Measurements from ENCODE around the gene BMF.
A peak's percentile ranks its signal among the peaks of the same experiment; 100 is the strongest.

The BMF gene

GRCh38 chr15:40114218-40114617 lies 5.5 kb upstream of the BMF start:
- H3K4me3 ChIP-seq (ENCODE audit: insufficient read depth, low read depth, low read length) = no peak overlapping the region
- peaks cover 37% of the 10 kb centered on the region for H3K4me1 ChIP-seq (ENCODE audit: control insufficient read depth, insufficient read depth, low read length)
- WGBS, 2 experiments = 93 to 95% methylated on average over 2 of the region's 2 CpGs
- no peaks in the 10 kb centered on the region for H3K27me3 ChIP-seq (ENCODE audit: control insufficient read depth, insufficient read depth, low read length, poor library complexity, severe bottlenecking)
- no peaks in the 10 kb centered on the region for H3K9me3 ChIP-seq (ENCODE audit: control insufficient read depth, low read length)
- no peaks in the 10 kb centered on the region for H3K36me3 ChIP-seq (ENCODE audit: control insufficient read depth, insufficient read depth, low read length)
- no peak overlapping the region for H3K27ac ChIP-seq (ENCODE audit: insufficient read depth, low read depth, low read length, poor library complexity, severe bottlenecking)

DNA sequence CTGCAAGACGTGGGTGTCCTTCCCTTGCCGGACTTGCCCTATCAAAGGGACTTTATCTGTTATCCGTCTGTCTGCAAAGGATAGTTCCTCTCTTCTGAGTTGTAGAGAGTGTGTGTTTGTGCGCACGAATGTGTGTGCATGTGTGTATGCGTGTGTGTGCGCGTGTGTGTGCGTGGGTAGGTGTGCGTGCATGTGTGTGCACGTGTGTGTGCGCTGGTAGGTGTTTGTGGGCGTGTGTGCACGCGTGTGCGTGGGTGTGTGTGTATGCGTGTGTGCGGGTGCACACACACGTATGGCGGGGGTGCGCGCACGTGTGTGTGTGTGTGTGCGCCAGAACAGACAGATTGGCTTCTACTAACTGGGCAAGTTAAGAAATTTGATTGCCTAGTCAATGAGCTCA lies 4.1 kb upstream of the BMF start:
- Histone ChIP-seq H3K4me3 (ENCODE audit: insufficient read depth, low read depth, low read length) (no peak overlapping the region), H3K4me1 (ENCODE audit: control insufficient read depth, insufficient read depth, low read length) (peaks cover 39% of the 10 kb centered on the region), H3K36me3 (ENCODE audit: control insufficient read depth, insufficient read depth, low read length) (no peaks in the 10 kb centered on the region), H3K27ac (ENCODE audit: insufficient read depth, low read depth, low read length, poor library complexity, severe bottlenecking) (peak overlapping the region; percentile 78), H3K9me3 (ENCODE audit: control insufficient read depth, low read length) (no peaks in the 10 kb centered on the region), H3K27me3 (ENCODE audit: control insufficient read depth, insufficient read depth, low read length, poor library complexity, severe bottlenecking) (no peaks in the 10 kb centered on the region)
- WGBS, 2 experiments = 86 to 87% methylated on average over 24 of the region's 24 CpGs

DNA sequence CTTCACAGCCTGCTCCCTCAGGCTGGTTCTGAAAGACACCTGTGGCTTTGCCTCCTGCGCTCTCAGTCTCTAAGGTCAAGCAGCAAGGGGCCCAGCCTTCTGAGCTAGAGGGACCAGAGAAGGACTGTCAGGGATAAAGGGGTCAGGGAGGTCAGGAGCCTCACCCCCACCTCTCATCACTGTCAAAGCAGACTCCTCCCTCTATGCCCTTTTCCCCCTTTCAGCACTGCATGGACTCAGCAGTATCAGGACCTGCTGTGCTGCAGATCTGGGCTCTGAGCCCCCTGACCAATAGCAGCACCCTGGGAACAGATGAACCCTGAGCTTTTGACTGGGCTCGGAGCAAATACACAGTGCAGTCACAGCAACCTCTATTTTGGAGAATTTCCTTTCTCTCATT lies 3.2 kb upstream of the BMF start:
- Histone ChIP-seq H3K27ac (ENCODE audit: insufficient read depth, low read depth, low read length, poor library complexity, severe bottlenecking) (peak overlapping the region; percentile 78), H3K4me1 (ENCODE audit: control insufficient read depth, insufficient read depth, low read length) (peaks cover 48% of the 10 kb centered on the region), H3K27me3 (ENCODE audit: control insufficient read depth, insufficient read depth, low read length, poor library complexity, severe bottlenecking) (no peaks in the 10 kb centered on the region), H3K36me3 (ENCODE audit: control insufficient read depth, insufficient read depth, low read length) (no peaks in the 10 kb centered on the region), H3K4me3 (ENCODE audit: insufficient read depth, low read depth, low read length) (peak overlapping the region; percentile 17), H3K9me3 (ENCODE audit: control insufficient read depth, low read length) (no peaks in the 10 kb centered on the region)
- WGBS, 2 experiments = 0 to 2% methylated on average over 2 of the region's 2 CpGs

DNA sequence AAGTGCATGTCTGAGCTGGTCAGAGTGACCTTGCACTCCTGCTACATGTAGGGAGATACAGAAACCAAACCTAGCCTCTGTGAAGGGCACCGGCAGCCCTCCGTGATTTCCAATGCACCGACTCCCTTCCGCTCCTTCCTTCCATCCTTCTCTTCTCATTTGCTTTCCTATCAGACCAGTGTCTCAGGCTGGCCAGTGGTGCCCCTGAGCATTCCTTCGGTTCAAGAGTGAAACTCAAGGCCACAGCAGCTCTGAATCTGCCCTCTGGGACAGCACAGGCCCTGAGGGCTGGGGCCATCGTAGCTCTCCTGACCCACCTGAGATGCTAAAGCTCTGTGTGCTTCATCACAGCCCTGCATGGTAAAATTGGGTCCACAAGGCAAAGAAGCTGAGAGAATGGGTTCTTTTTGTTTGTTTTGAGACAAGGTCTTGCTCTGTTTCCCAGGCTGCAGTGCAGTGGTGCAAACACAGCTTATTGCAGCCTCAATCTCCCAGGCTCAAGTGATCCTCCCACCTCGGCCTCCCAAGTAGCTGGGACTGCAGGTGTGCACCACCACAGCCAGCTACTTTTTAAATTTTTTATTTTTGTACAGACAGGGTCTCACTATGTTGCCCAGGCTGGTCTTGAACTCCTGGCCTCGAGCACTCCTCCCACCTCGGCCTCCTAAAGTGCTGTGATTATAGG lies 2.3 kb upstream of the BMF start:
- no peak overlapping the region for H3K27ac ChIP-seq (ENCODE audit: insufficient read depth, low read depth, low read length, poor library complexity, severe bottlenecking)
- no peaks in the 10 kb centered on the region for H3K9me3 ChIP-seq (ENCODE audit: control insufficient read depth, low read length)
- no peaks in the 10 kb centered on the region for H3K27me3 ChIP-seq (ENCODE audit: control insufficient read depth, insufficient read depth, low read length, poor library complexity, severe bottlenecking)
- WGBS, 2 experiments = 86 to 89% methylated on average over 9 of the region's 9 CpGs
- H3K36me3 ChIP-seq (ENCODE audit: control insufficient read depth, insufficient read depth, low read length) = no peaks in the 10 kb centered on the region
- H3K4me3 ChIP-seq (ENCODE audit: insufficient read depth, low read depth, low read length) = no peak overlapping the region
- peaks cover 56% of the 10 kb centered on the region for H3K4me1 ChIP-seq (ENCODE audit: control insufficient read depth, insufficient read depth, low read length)

GRCh38 chr15:40108061-40108854 lies 421 bp downstream of the BMF start:
- peaks cover 69% of the 10 kb centered on the region for H3K4me1 ChIP-seq (ENCODE audit: control insufficient read depth, insufficient read depth, low read length)
- H3K27ac ChIP-seq (ENCODE audit: insufficient read depth, low read depth, low read length, poor library complexity, severe bottlenecking) = no peak overlapping the region
- H3K27me3 ChIP-seq (ENCODE audit: control insufficient read depth, insufficient read depth, low read length, poor library complexity, severe bottlenecking) = no peaks in the 10 kb centered on the region
- WGBS, 2 experiments = 0 to 1% methylated on average over 47 of the region's 47 CpGs
- no peaks in the 10 kb centered on the region for H3K9me3 ChIP-seq (ENCODE audit: control insufficient read depth, low read length)
- peak overlapping the region; percentile 86 for H3K4me3 ChIP-seq (ENCODE audit: insufficient read depth, low read depth, low read length)
- H3K36me3 ChIP-seq (ENCODE audit: control insufficient read depth, insufficient read depth, low read length) = peaks cover 4% of the 10 kb centered on the region

GRCh38 chr15:40106203-40107161 lies 2.2 kb downstream of the BMF start:
- peak overlapping the region; percentile 86 for H3K4me3 ChIP-seq (ENCODE audit: insufficient read depth, low read depth, low read length)
- peaks cover 12% of the 10 kb centered on the region for H3K36me3 ChIP-seq (ENCODE audit: control insufficient read depth, insufficient read depth, low read length)
- H3K9me3 ChIP-seq (ENCODE audit: control insufficient read depth, low read length) = no peaks in the 10 kb centered on the region
- 32 to 36% methylated on average over 8 of the region's 8 CpGs for WGBS, 2 experiments
- H3K27ac ChIP-seq (ENCODE audit: insufficient read depth, low read depth, low read length, poor library complexity, severe bottlenecking) = peak overlapping the region; percentile 53
- no peaks in the 10 kb centered on the region for H3K27me3 ChIP-seq (ENCODE audit: control insufficient read depth, insufficient read depth, low read length, poor library complexity, severe bottlenecking)
- peaks cover 65% of the 10 kb centered on the region for H3K4me1 ChIP-seq (ENCODE audit: control insufficient read depth, insufficient read depth, low read length)

- H3K4me1 ChIP-seq (ENCODE audit: control insufficient read depth, insufficient read depth, low read length) = peaks cover 66% of the 10 kb centered on the region
- no peaks in the 10 kb centered on the region for H3K9me3 ChIP-seq (ENCODE audit: control insufficient read depth, low read length)
- H3K36me3 ChIP-seq (ENCODE audit: control insufficient read depth, insufficient read depth, low read length) = peaks cover 12% of the 10 kb centered on the region
- H3K27ac ChIP-seq (ENCODE audit: insufficient read depth, low read depth, low read length, poor library complexity, severe bottlenecking) = no peak overlapping the region
- H3K4me3 ChIP-seq (ENCODE audit: insufficient read depth, low read depth, low read length) = no peak overlapping the region
- 91 to 92% methylated on average over 9 of the region's 9 CpGs for WGBS, 2 experiments
- no peaks in the 10 kb centered on the region for H3K27me3 ChIP-seq (ENCODE audit: control insufficient read depth, insufficient read depth, low read length, poor library complexity, severe bottlenecking)
Observed at GRCh38 chr15:40105517-40106202, 3.0 kb downstream of the BMF start.

DNA sequence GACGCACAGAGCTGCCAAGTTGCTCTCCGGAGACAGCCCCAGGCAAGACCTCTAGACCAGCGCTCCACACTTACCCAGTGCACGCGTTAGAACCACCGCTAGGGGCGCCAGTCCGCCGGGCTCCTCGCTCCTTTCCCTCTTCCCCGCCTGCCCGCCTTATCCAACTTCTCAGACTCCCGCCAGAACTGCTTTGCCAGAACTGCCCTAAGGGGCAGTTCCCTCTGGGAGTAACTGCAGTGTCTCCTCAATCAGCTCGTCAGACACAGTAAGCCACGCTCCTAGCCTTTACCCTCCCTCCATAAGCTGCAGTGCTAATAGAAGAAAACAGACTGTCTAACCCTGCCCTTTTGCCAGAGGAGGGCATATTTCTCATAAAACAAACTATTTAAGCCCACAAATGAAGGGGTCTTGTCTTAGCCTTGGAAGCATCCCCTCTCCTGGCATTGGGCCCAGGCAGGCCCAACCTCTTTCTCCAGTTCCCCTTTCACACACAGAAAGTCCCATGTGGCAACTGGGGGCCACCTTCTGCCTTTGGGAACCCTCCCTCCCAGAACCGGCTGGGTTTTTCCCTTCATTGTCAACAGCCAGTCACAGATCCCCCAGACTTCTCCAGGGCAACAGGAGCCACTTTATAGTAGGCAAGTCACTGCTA lies 3.7 kb downstream of the BMF start:
- H3K4me3 ChIP-seq (ENCODE audit: insufficient read depth, low read depth, low read length) = no peak overlapping the region
- H3K27me3 ChIP-seq (ENCODE audit: control insufficient read depth, insufficient read depth, low read length, poor library complexity, severe bottlenecking) = no peaks in the 10 kb centered on the region
- peaks cover 12% of the 10 kb centered on the region for H3K36me3 ChIP-seq (ENCODE audit: control insufficient read depth, insufficient read depth, low read length)
- peaks cover 71% of the 10 kb centered on the region for H3K4me1 ChIP-seq (ENCODE audit: control insufficient read depth, insufficient read depth, low read length)
- H3K27ac ChIP-seq (ENCODE audit: insufficient read depth, low read depth, low read length, poor library complexity, severe bottlenecking) = no peak overlapping the region
- H3K9me3 ChIP-seq (ENCODE audit: control insufficient read depth, low read length) = no peaks in the 10 kb centered on the region
- 7 to 9% methylated on average over 16 of the region's 16 CpGs for WGBS, 2 experiments

GRCh38 chr15:40104296-40104864 lies 4.3 kb downstream of the BMF start:
- Histone ChIP-seq H3K4me3 (ENCODE audit: insufficient read depth, low read depth, low read length) (no peak overlapping the region), H3K9me3 (ENCODE audit: control insufficient read depth, low read length) (no peaks in the 10 kb centered on the region), H3K27ac (ENCODE audit: insufficient read depth, low read depth, low read length, poor library complexity, severe bottlenecking) (no peak overlapping the region), H3K36me3 (ENCODE audit: control insufficient read depth, insufficient read depth, low read length) (peaks cover 12% of the 10 kb centered on the region), H3K4me1 (ENCODE audit: control insufficient read depth, insufficient read depth, low read length) (peaks cover 71% of the 10 kb centered on the region), H3K27me3 (ENCODE audit: control insufficient read depth, insufficient read depth, low read length, poor library complexity, severe bottlenecking) (no peaks in the 10 kb centered on the region)
- WGBS, 2 experiments = 70 to 72% methylated on average over 8 of the region's 8 CpGs
